ENCODE data around the gene ATP8A2.

GRCh38 chr13:25377244-25377962 lies 5.6 kb downstream of the ATP8A2 start:
- TF ChIP-seq CEBPZ (IDR thresholded peaks at IDR 0.05; ENCODE audit: low read depth, low read length) (no peak), ZBTB40 (IDR thresholded peaks at IDR 0.05; ENCODE audit: borderline replicate concordance) (no peak), SMC3 (IDR thresholded peaks at IDR 0.05; ENCODE audit: borderline replicate concordance, low read length) (no peak), HSF1 (IDR thresholded peaks at IDR 0.05; ENCODE audit: low read depth, low read length) (no peak), CTCF (IDR thresholded peaks at IDR 0.05 in 2 of 3, conservative IDR thresholded peaks at IDR 0.05 in 1 of 3; ENCODE audit: control insufficient read depth in 2 of 3, extremely low read depth in 1 of 3, insufficient read depth in 1 of 3, low read depth in 3 of 3, low read length in 3 of 3) (no peak), POLR2A (IDR thresholded peaks at IDR 0.05; ENCODE audit: low read depth, low read length) (no peak), EZH2 (IDR thresholded peaks at IDR 0.05; ENCODE audit: borderline replicate concordance, control insufficient read depth, low read depth, low read length) (no peak), MXI1 (IDR thresholded peaks at IDR 0.05; ENCODE audit: low read depth, low read length) (no peak), NR2C2 (IDR thresholded peaks at IDR 0.05; ENCODE audit: borderline replicate concordance, control insufficient read depth, insufficient read length, low read depth) (no peak), TBL1XR1 (IDR thresholded peaks at IDR 0.05; ENCODE audit: low read depth, low read length) (no peak), IRF3 (IDR thresholded peaks at IDR 0.05) (no peak), REST (IDR thresholded peaks at IDR 0.05; ENCODE audit: low read depth, low read length) (no peak), TCF7 (IDR thresholded peaks at IDR 0.05; ENCODE audit: borderline replicate concordance) (no peak)

All from GM12878 (cell line).